ENCODE results near the gene PAGE2B. TPM values are rescaled to one million over a fixed set of nuclear protein-coding genes. Genes with fewer than 3 reads are reported as not detected.

The PAGE2B gene
- total RNA-seq, 1 donor from 2014 or later, result not detected

GRCh38 chrX:55119271-55119670 is 44.4 kb downstream of the PAGE2B start:
- no peak overlapping the region for H3K27ac ChIP-seq
- no peaks in the 10 kb centered on the region for H3K9me3 ChIP-seq (ENCODE audit: low read depth)
- Mint-ChIP-seq H3K27ac (no peak overlapping the region), H3K9me3 (peaks cover 2% of the 10 kb centered on the region), H3K4me1 (peaks cover 13% of the 10 kb centered on the region), H3K36me3 (no peaks in the 10 kb centered on the region), H3K27me3 (ENCODE audit: insufficient read depth, low read depth) (no peaks in the 10 kb centered on the region), H3K4me3 (no peak overlapping the region)
- H3F3A ChIP-seq (ENCODE audit: low read depth), result peaks cover 20% of the 10 kb centered on the region
- no peak overlapping the region for H2AFZ ChIP-seq (replicated peaks)
- no peaks in the 10 kb centered on the region for H3K36me3 ChIP-seq
- no peak for DNase-seq (ENCODE audit: low spot score)
- no peaks in the 10 kb centered on the region for H3K27me3 ChIP-seq
- H3K4me1 ChIP-seq, result peaks cover 15% of the 10 kb centered on the region
- H3K4me2 ChIP-seq, result no peak overlapping the region
- no peaks in the 10 kb centered on the region for H4K20me1 ChIP-seq (ENCODE audit: low read depth)
- H3K9ac ChIP-seq, result no peak overlapping the region
- no peak overlapping the region for H3K4me3 ChIP-seq
- H3K79me2 ChIP-seq (ENCODE audit: low read depth), result no peaks in the 10 kb centered on the region
- TF ChIP-seq EZH2 (IDR thresholded peaks at IDR 0.05) (no peak), CTCF (IDR thresholded peaks at IDR 0.05) (no peak), EZH2phosphoT487 (IDR thresholded peaks at IDR 0.05) (no peak)

- Histone ChIP-seq H3K9me3 (ENCODE audit: low read depth) (no peaks in the 10 kb centered on the region), H3K27me3 (no peaks in the 10 kb centered on the region), H3K36me3 (no peaks in the 10 kb centered on the region), H3K9ac (no peak overlapping the region), H3K79me2 (ENCODE audit: low read depth) (no peaks in the 10 kb centered on the region), H3K4me1 (peaks cover 15% of the 10 kb centered on the region), H3K4me2 (no peak overlapping the region), H3F3A (ENCODE audit: low read depth) (peaks cover 20% of the 10 kb centered on the region), H2AFZ (replicated peaks) (no peak overlapping the region), H3K4me3 (no peak overlapping the region), H4K20me1 (ENCODE audit: low read depth) (no peaks in the 10 kb centered on the region), H3K27ac (no peak overlapping the region)
- Mint-ChIP-seq H3K36me3 (no peaks in the 10 kb centered on the region), H3K27me3 (ENCODE audit: insufficient read depth, low read depth) (no peaks in the 10 kb centered on the region), H3K27ac (no peak overlapping the region), H3K9me3 (peaks cover 2% of the 10 kb centered on the region), H3K4me1 (peaks cover 13% of the 10 kb centered on the region), H3K4me3 (no peak overlapping the region)
- DNase-seq (ENCODE audit: low spot score), result no peak
- no peak for TF ChIP-seq CTCF (IDR thresholded peaks at IDR 0.05)
- no peak for TF ChIP-seq EZH2phosphoT487 (IDR thresholded peaks at IDR 0.05)
- no peak for TF ChIP-seq EZH2 (IDR thresholded peaks at IDR 0.05)
Measured at GRCh38 chrX:55119712-55120111, 44.9 kb downstream of the PAGE2B start.

GRCh38 chrX:55120761-55121358 is 46.0 kb downstream of the PAGE2B start:
- peaks cover 13% of the 10 kb centered on the region for H3K4me1 Mint-ChIP-seq

More at GRCh38 chrX:55120761-55121358, 46.0 kb downstream of the PAGE2B start:
- no peaks in the 10 kb centered on the region for H4K20me1 ChIP-seq (ENCODE audit: low read depth)
- no peak overlapping the region for H3K9ac ChIP-seq
- peak overlapping the region; percentile 68 for H3K4me2 ChIP-seq
- Mint-ChIP-seq H3K9me3 (peaks cover 2% of the 10 kb centered on the region), H3K36me3 (no peaks in the 10 kb centered on the region), H3K4me3 (no peak overlapping the region), H3K27me3 (ENCODE audit: insufficient read depth, low read depth) (no peaks in the 10 kb centered on the region), H3K27ac (no peak overlapping the region)
- peak; percentile 52 for DNase-seq (ENCODE audit: low spot score)
- H3K36me3 ChIP-seq, result no peaks in the 10 kb centered on the region
- H2AFZ ChIP-seq (replicated peaks), result no peak overlapping the region
- H3K27me3 ChIP-seq, result peaks cover 5% of the 10 kb centered on the region
- no peaks in the 10 kb centered on the region for H3K79me2 ChIP-seq (ENCODE audit: low read depth)
- TF ChIP-seq CTCF (IDR thresholded peaks at IDR 0.05) (no peak), EZH2phosphoT487 (IDR thresholded peaks at IDR 0.05) (no peak), EZH2 (IDR thresholded peaks at IDR 0.05) (no peak)
- peaks cover 20% of the 10 kb centered on the region for H3F3A ChIP-seq (ENCODE audit: low read depth)
- peak overlapping the region; percentile 75 for H3K27ac ChIP-seq
- H3K4me1 ChIP-seq, result peaks cover 15% of the 10 kb centered on the region
- H3K4me3 ChIP-seq, result no peak overlapping the region
- no peaks in the 10 kb centered on the region for H3K9me3 ChIP-seq (ENCODE audit: low read depth)

Measured in neural progenitor cell (in vitro differentiated cells).